ENCODE measurements around the gene INMT.

- TF ChIP-seq CTCF (IDR thresholded peaks at IDR 0.05) (no peak), POLR2A (IDR thresholded peaks at IDR 0.05) (no peak)
Observed at GRCh38 chr7:30702200-30702599, 49.7 kb upstream of the INMT start.
